GM18873 (cell line): Measurements from ENCODE around the gene BDH1.

Source experiments
- ATAC-seq: cut with Tn5 transposase; IDR thresholded peaks from one replicate; pipeline ENCODE4 v1.9.1; 2021; ENCODE audit warnings: mild to moderate bottlenecking, moderate library complexity, moderate number of reproducible peaks; ENCODE audit not compliant: unreplicated experiment, low FRiP score

The BDH1 gene

DNA sequence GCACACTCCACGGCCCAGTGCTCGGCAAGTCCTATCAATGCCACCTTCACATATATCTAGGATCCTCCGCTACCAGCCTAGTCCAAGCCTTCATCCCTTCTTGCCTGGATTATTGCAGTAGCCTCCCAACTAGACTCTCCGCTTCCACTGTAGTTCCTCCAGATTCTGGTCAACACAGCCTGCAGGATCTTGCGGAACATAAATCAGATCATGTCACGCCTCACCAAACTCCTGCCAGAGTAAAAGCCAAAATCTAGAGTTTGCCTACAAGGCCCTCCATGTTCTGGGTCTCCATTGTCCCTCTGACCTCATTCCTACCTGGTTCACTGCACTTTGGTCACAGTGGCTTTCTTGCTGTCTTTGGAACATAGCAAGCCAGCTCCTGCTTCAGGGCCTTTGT, 3.6 kb downstream of the BDH1 start:
- no peak for ATAC-seq

DNA sequence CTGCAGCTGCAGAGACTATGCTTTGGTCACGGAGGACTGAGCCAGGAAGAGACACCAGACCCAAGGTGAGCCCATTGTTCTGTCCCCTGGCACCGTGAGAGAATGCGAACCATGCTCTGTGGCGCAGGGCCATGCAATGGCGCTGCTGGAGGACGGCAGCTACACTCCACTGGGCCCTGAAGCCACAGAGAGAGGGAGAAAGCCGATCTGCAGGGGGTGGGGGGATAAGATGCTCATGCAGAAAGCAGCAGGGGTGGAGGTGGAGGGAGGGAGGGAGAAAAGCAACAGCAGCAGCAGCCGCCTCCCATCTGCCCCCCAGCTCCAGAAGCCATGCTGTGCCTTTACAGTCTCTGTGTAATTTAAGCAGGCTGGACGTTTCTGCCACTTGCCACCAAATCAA, 5.3 kb downstream of the BDH1 start:
- ATAC-seq: no peak

DNA sequence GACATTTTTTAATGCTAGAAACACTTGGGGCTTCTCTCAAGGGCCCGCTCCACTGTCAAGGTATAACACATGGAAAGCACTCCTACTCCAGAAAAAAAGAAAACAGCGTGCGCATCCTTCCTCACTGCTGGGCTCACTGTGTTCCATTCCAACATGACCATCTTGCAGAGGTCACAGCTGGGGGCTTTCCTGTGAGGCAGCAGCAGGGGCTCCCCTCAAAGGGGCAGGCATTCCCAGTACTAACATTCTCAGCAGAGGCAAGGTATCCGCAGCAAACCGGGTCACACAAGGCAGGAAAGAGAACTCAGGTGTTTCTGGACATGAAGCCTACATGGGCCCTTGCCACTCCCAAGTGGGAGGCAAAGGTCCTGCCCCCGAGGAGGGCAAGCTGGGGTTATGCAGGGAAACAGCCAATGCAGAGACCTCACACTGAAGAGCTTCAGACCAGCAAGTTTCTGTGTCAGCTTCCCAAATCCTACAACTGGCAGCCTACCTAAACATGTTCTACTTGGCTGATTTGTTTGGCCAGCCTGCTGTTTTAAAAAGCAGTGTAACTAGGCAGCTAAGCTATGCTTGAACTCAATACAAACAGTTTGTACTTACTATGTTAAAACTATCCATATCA, 6.4 kb downstream of the BDH1 start:
- ATAC-seq: no peak

DNA sequence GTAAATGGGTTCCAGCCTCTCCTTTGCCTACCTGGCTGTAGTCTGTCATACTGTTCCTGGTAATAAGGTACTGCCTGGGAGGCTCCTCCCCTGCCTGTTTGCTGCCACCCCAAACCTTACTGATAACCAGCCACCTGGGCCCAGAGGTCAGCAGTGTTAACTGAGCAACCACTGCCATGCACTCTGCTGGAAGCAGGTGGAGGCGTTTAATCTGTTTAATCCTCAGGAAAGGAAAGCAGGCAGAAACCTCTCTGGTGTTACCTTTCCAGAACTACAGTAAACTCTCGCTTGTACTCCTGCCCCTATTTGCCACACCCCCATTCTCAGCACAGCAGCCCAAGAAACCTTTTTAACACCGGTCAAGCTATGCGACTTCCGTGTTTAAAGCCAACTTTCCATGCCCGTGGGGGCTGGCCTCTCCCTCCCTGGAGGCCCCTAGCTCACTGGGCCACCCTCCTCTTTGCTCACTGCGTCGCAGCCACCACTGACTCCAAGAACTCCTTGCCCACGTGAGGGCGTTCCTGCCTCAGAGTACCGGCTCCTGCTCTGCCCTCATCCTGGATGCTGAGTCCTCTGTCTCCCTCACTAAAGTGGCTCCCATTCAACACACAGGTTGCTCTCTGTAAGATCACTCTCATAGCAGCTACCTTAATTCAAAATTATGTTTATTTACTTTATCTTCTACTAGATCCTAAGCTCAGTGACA, 8.3 kb downstream of the BDH1 start:
- no peak for ATAC-seq

DNA sequence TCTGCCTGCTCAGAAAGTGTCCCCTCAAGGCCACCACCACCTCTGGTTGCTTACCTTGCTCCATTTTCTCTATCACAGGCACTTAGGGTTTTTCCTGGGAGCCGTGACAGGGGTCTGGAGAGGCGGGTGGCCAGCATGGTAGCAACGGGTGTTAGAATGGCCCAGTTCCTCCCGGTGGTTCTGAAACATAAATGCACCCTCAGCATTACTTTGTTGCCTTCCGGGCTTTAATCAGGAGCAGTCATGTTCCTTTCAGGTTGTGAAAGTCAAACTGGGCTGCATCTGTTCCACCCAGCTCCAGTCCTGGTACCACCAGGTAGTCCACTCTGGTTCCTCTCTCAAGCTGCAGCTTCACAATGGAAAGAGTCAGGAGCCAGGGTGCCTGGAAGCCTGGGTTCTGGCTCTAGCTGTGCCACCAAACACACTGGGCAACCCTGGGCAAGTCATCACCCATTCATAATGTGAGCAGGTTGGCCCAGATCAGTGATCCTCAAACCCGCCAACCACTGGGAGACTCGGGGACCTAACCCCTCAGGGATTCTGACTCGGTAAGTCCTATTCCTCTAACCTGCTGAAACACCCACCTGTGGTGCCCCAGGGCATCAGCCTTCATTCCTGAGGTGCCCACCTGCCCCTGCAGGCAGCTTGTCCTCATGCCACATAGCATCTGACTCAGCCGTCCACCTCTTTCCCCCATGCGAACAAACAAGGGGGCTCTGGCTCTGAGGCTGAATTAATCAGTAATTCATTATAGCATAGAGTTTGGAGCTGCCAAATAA, 9.3 kb downstream of the BDH1 start:
- ATAC-seq: no peak

DNA sequence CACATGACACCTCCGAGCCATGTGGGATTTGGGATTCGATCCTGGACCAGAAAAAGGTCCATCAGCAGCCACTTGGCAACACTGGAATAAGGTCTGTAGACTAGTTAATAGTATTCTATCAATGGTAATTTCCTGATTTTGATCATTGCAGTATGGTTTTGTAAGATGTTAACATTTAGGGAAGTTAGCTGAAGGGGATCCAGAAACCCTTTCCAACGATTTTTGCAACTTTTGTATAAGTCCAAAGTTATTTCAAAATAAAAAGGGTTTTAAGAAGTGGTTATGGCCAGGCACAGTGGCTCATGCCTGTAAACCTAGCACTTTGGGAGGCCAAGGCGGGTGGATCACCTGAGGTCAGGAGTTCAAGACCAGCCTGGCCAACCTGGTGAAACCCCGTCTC, 10.2 kb downstream of the BDH1 start:
- no peak for ATAC-seq

DNA sequence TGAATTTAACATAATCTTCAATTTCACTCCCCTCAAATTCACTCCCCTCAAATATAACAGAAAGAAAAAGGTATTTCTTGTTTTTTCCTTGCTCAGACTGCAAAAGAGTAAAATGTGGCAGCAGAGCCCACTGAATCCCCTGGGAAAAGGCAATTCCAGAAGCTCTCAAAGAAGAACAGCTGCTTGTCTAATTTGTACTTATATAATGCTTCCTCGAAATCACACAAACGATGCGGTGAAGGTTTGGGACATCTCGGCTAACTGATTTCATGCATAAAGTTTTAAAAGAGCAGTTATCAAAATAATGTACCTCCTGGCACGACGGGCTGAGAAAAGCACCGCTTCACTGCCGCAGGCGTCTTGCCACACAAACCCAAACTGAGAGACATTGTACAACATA, 10.7 kb downstream of the BDH1 start:
- no peak for ATAC-seq

DNA sequence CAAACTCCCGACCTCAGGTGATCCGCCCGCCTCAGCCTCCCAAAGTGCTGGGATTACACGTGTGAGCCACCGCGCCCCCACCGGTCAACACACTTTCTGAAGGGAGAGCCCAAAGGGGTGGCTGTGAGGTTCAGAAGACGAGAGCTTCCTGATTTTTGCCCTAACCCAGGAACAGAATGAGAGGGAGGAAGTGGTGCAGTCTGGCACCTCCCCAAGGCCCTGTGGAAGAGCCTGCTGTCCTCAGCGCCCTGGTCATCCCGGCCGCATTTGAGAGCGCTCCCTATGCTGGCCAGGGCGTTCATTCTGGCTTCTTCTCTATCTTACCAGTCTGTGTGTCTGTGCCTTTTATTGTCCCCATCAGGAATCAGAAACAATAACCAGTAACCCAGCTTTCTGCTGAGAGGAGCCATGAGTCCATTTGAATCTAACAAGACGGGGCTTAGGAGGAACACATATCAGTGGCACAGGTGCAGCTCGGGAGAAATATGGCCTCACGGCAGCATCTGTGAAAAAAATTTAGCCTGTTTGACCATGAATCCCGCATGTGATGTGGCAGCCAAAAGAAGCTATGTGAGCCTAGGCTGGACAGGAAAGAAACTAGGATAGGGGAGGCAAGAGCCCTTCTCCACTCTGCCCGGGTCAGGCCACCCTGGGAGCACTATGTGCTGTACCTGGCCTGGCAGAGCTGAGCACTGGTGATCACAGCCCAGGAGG, 12.9 kb downstream of the BDH1 start:
- ATAC-seq: no peak

DNA sequence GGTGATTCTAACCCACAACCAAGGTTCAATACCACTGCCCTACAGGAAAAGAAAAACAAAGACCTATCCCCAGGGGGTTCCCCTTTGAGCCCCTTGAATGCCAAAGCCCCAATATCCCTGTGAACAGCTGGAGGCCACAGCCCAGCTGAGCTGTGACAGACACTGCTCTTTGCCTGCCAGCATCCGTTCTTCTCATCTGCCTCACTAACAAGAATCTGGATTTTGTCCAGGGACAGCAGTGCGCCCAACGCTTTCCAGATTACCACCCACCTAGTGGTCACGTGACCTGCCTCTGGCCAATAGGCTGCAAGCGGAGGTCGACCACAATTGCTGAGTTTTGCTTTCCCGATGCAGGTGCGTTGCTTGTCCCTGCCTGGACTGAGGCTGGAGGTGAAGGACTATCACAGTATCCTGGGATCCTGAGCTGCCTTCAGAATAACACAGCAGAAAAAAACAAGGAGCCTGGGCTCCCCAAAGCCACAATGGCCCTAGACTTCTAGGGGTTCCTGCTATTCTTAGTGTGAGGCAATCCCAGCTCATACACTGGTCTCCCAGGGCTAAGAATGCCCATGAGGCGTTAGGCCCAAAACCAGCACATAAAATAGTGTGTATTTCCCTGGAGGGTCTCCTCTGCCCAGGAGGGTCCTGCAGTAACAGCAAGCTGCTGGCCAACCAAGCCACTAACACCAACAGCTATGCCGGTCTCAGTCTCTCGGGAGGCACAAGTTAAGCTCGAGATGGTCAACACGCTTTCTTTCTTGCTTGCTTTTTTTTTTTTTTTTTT, 13.8 kb downstream of the BDH1 start:
- ATAC-seq: no peak

DNA sequence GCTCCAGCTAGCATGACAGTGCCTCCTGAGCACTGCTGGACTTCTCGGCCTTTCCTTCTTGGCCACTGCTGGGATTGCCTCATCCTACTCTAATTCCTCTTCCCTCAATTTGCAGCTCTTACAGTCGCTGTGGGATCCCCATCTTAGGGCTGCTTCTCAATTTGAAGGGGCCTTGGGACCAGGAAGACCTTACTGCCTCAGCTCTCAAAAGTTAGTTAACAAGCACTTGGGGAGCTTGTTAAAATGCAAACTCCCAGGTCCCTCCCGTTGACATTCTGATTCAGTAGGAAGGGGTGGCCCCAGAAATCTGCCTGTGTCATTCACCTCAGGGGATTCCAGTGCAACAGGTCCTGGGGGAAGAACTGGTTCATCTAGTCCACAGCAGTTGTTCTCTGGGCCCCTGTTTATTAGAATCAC, 14.8 kb downstream of the BDH1 start:
- ATAC-seq: no peak

DNA sequence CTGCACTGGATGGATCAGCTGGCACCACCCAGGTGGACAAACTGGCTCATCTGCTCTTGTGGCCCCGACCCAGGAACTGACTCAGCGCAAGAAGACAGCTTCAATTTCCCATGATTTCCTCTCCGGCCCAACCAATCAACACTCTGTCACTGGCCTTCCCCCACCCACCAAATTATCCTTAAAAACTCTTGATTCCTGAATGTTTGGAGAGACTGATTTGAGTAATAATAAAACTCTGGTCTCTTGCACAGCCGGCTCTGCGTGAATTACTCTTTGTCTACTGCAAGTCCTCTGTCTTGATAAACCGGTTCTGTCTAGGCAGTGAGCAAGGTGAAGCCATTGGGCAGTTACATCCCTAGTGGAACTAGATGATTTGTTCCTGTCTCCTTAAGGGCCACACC, 16.1 kb downstream of the BDH1 start:
- no peak for ATAC-seq

DNA sequence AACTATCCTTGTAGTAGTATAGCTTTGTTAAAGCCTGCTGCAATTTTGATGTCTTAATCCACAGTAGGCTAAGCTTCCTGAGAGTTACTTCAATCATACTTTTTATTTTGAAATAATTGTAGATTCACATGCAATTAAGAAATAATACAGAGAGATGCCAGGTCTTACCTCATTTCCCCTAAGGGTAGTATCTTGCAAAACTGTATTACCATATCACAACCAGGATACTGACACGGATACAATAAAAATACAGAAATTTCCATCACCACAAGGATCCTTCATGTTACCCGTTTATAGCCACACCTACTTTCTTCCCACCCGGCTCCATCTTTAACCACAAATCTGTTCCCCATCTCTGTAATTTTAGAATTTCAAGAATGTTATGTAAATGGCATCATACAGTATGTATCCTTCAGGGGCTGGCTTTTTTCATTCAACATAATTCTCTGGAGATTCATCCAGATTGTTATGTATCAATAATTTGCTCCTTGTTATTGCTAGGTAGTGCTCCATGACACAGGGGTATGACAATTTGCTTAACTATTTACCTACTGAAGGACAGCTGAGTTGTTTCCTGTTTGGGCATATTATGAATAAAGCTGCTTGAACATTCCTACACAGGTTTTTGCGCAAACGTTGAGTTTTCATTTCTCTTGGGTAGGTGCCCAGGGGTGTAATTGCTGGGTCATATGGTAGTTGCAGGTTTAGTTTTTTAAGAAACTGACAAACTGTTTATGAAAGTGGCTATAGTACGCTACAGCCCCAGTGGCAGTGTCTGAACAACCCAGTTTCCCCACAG, 21.6 kb downstream of the BDH1 start:
- no peak for ATAC-seq

DNA sequence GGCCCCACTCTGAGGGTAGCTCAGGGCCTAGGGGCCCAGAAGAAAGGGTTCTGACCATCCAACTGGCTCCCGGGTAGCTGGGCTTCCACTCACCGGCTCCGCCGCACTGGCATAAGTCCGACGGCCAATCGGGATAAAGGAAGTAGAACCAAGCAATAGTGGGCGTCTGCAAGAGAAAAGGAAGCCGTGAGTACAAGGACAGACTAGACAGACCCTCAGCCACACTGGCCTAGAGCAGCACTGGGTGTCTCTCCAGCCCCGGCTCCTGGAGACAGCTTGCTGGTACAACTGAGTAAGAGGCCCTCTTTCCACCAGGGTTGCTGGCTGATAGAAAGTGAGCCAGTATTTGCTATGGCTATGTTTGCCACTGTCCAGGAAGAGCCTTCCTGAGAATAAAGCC, 22.4 kb downstream of the BDH1 start:
- no peak for ATAC-seq

DNA sequence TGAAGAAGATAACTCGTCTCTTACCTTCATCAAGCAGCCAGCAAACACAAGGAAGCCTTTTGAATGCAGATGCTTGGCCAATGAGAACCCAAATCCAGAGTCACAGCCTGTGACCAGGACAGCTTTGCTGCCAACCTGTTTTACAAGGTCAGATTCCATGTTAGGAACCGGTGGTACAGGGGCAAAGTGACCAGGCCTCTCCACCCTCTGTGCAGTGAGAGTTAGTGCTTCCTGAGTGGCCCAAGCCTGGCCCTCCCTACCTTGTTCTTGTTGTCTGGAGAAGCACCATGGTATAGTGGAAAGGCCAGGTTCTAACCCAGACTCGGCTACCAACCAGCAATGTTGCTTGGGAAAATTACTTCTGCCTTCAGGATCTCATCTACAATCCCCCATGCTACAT, 23.4 kb downstream of the BDH1 start:
- ATAC-seq: no peak

DNA sequence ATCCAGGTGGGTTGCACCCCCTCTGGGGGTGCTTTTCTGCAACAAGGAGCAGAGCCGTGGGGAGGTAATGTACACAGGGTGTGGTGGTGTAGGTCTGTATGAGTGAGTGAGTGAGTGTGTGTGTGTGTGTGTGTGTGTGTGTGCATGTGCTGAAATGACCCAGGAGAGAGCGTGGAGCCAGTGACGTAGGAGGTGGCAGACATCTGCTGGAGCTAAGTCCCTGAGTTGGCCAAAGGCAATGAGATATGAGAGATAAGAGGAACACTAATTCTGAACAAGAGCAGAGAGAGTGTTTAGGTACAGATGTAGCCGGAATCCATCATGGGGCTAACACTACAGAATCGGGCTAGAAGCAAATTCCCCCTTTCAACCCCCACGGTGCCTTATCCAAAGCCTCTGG, 27.6 kb downstream of the BDH1 start:
- ATAC-seq: no peak

DNA sequence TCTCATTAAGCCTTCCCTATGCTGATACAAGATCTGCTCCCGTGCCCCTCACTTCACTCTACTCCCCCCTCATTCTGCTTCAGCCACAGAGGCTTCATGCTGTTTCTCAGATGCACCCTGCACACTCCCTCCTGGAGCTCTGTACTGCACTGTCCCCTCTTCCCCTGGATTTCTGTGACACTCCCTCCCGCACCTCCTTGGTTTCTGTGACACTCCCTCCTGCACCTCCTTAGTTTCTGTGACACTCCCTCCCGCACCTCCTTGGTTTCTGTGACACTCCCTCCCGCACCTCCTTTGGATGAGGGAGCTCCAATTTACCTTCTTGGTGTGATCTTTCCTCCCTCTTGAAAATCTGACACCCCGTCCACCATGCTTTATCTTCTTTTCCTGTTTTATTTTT, 28.2 kb downstream of the BDH1 start:
- ATAC-seq: no peak

DNA sequence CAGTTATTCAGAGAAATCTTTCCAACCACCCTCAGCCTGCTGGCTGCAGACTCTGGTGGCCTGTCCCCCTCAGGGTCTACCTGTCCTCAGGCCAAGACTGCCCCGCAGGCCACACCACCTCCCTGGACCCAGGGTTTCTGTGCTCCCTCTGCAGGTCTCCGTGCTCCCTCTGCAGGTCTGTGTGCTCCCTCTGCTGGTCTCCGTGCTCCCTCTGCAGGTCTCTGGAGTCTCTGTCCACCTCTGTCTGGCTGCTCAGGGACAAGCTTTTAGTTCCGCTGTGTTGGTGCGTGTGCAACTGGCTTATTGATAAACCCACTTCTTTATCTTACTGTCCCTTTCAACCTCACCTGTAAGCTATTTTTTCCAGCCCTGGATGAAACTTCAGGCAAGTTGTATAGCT, 30.1 kb downstream of the BDH1 start:
- no peak for ATAC-seq

DNA sequence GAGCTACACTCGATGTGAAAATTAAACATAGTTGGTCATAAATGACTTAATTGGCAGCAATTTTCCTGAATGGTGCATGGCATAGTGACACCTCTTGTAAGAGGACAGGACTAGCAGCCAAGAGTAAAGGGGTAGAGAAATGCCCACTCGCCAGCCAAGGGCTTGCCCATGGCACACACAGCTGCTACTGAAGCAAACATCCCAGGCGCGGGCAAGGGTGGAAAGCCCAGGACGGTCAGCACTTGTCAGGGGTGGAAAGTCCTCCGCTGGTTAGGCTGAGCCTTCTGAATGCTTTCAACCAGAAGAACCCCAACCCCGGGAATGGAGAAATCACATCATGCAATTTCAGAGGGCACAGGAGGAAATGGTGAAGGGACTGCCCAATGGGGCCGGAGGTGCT, 31.6 kb downstream of the BDH1 start:
- no peak for ATAC-seq

DNA sequence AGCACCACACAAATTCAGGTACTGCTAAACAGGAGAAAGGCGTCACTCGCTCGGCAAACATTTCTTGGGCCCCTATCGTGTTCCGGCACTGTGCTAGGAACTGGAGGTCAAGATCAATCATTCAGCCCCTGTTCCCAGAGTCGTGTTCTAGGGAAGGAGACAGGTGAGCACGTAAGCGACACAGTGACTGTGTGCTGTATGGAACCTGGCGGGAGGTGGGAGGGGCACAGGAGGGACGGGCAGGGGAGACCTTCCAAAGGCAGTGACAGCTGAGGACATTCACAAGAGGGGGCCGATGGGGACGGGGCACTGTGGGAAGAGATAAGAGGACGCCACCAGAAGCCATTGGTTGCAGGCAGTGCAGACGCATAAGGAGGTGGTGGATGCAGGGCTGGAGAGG, 32.2 kb downstream of the BDH1 start:
- ATAC-seq: no peak
